Cardiac fibroblast (primary cell): Measurements from ENCODE around the gene RBMS3.

Experiments used
- DNase-seq, 2 donors: peaks; one replicate each; pipeline versions ENCODE4 v3.0.0 to v3.0.0-alpha.2; 2010; ENCODE audit warnings: low read depth in 2 of 2
- H3K4me3 ChIP-seq, 2 donors: replicated peaks in 1 of 2; 1 replicate in 1 of 2; 2 replicates in 1 of 2; pipeline ENCODE4 v1.5.1; 2011; ENCODE audit warnings: low read depth in 2 of 2, low read length in 2 of 2, mild to moderate bottlenecking in 2 of 2, moderate library complexity in 1 of 2
- CTCF ChIP-seq: IDR thresholded peaks from one replicate; pipeline ENCODE4 v1.5.1; 2011; ENCODE audit warnings: low read depth, mild to moderate bottlenecking, low read length, inconsistent platforms

Gene RBMS3

GRCh38 chr3:29339016-29339833 lies 58.4 kb downstream of the RBMS3 start:
- TF ChIP-seq CTCF: no peak
- H3K4me3 ChIP-seq: no peak overlapping the region
- peak in 1 of 2 donors; percentile 59 for DNase-seq

DNA sequence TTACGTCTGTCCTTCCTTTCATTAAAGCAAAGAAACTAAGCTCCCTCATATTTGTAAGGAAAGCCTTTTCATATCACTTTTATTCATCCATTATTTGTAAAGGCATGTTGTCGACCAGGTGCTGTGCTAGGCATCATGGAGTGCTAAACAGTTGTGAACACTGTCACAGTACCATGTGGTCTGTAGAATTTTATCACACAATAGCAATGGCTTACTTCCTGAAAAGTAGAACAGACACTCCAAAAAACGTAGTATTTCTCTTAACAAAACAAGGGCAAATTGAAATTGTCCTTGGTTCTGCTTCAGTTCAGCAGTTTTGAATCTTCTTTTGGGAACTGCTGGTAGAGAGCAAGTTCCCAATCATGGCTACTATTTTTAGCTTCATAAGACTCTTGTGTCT lies 63.3 kb downstream of the RBMS3 start:
- TF ChIP-seq CTCF: no peak
- no peak overlapping the region for H3K4me3 ChIP-seq

DNA sequence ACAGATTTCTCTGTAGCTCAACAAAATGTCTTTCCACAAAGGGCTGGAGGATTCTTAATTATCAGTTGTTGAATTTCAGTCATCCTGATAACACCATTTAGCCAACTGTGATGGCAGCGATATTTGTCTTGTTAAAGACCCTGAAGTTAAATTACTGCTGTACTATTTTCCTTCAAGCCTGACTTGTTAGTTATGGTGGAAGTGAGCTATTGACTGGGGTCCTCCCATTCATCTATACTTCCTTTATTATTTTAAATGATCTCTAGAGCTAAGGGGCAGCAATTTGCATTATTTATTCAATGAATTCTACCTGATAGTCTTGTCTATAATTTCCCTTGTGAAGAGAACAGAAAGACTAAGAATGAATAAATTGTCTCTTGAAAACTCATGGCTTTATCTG lies 64.1 kb downstream of the RBMS3 start:
- no peak for DNase-seq
- H3K4me3 ChIP-seq: no peak overlapping the region
- no peak for TF ChIP-seq CTCF

More for the DNA sequence above, 63.3 kb downstream of the RBMS3 start:
- no peak for DNase-seq

GRCh38 chr3:29345516-29346300 lies 64.8 kb downstream of the RBMS3 start:
- no peak overlapping the region for H3K4me3 ChIP-seq
- DNase-seq: no peak
- TF ChIP-seq CTCF: no peak

GRCh38 chr3:29346828-29347227 lies 66.0 kb downstream of the RBMS3 start:
- no peak overlapping the region for H3K4me3 ChIP-seq
- no peak for TF ChIP-seq CTCF
- peak in 1 of 2 donors; percentile 63 for DNase-seq

DNA sequence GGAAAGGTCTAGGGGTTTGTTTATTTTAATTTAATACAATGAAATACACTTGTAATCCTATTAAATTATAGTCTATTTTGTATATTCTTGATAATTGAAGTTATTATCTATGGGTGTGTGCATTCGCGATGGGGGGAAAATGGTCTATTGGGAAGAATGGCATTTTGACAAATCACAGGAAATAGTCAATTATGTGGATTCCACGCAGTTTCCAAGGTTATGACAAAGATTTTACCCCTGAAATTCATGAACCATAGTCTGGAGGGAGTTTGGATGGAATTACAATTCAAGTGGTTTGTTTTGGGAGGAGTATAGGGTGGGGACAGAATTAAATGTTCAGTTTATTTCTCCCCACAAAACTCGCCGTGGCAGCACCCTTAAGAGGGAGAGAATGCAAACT lies 66.5 kb downstream of the RBMS3 start:
- DNase-seq: no peak
- H3K4me3 ChIP-seq: no peak overlapping the region
- no peak for TF ChIP-seq CTCF
